BJ (cell line): ENCODE measurements around the gene ALDH8A1. TPM values are rescaled to one million over a fixed set of nuclear protein-coding genes. Genes with fewer than 3 reads are reported as not detected.

Source experiments
- CTCF ChIA-PET: fragments of 350-600 bp; formaldehyde crosslinking; extraction: SDS; loops from one replicate; lab custom pipeline; 2021; ENCODE audit warnings: antibody characterized with exemption, inconsistent platforms; lab: Yijun Ruan, JAX
- POLR2A ChIA-PET: fragments of 300-600 bp; sonication (Branson Sonifier 250); formaldehyde crosslinking; extraction: SDS; loops from one replicate; lab custom pipeline; 2021; ENCODE audit warnings: antibody characterized with exemption; lab: Charles Lee
- DNase-seq: peaks from one replicate; pipeline ENCODE4 v3.0.0-alpha.2; 2011; ENCODE audit warnings: low read depth
- H3K27me3 ChIP-seq: 2 replicates; pipeline ENCODE4 v1.6.0; 2011; ENCODE audit warnings: low read length; ENCODE audit not compliant: control insufficient read depth, insufficient read depth
- H3K36me3 ChIP-seq: 2 replicates; pipeline ENCODE4 v1.5.1; 2011; ENCODE audit warnings: low read length; ENCODE audit not compliant: control insufficient read depth, insufficient read depth
- H3K4me3 ChIP-seq: 2 replicates; pipeline ENCODE4 v1.5.1; 2011; ENCODE audit warnings: low read depth, mild to moderate bottlenecking, control low read depth, low read length
- CTCF ChIP-seq: IDR thresholded peaks from 2 replicates; pipeline ENCODE4 v1.5.1; 2011; ENCODE audit warnings: low read depth, mild to moderate bottlenecking, control low read depth, inconsistent platforms, low read length, moderate library complexity; ENCODE audit not compliant: insufficient read depth
- polyA plus RNA-seq: library from polyadenylated mRNA; depleted of rRNA; stranded (reverse); fragments of >200 nt; gene quantifications from 2 replicates; pipeline ENCODE4 v1.2.3, GENCODE V29; 2011

The ALDH8A1 gene
- polyA plus RNA-seq, 1 experiment: 0.50 TPM

- no peaks in the 10 kb centered on the region for H3K36me3 ChIP-seq
- POLR2A ChIA-PET: interaction anchor here (0.5 kb wide), 1 partner anchor 80 kb away, joined by 13 read pairs; no protein-coding TSS in a partner anchor
- CTCF ChIA-PET: interaction anchor here (0.9 kb wide), 1 partner anchor 13 kb away, joined by 4 read pairs; no protein-coding TSS in a partner anchor
- H3K27me3 ChIP-seq: no peaks in the 10 kb centered on the region
- no peak overlapping the region for H3K4me3 ChIP-seq
- no peak for TF ChIP-seq CTCF
- DNase-seq: peak; percentile 20
Observed at GRCh38 chr6:134888316-134888715, 61.6 kb downstream of the ALDH8A1 start.

- Histone ChIP-seq H3K4me3 (no peak overlapping the region), H3K27me3 (no peaks in the 10 kb centered on the region), H3K36me3 (no peaks in the 10 kb centered on the region)
- no peak for DNase-seq
- POLR2A ChIA-PET: no interaction called here
- TF ChIP-seq CTCF: no peak
- CTCF ChIA-PET: no interaction called here
Observed at GRCh38 chr6:134884752-134885151, 65.1 kb downstream of the ALDH8A1 start.

- TF ChIP-seq CTCF: no peak
- no peaks in the 10 kb centered on the region for H3K36me3 ChIP-seq
- no peak overlapping the region for H3K4me3 ChIP-seq
- CTCF ChIA-PET: interaction anchor here (0.9 to 4.1 kb wide), 13 partner anchors 12 to 772 kb away, joined by 3 to 26 read pairs (median 6); no protein-coding TSS in a partner anchor
- POLR2A ChIA-PET: no interaction called here
- DNase-seq: no peak
- no peaks in the 10 kb centered on the region for H3K27me3 ChIP-seq
Observed at GRCh38 chr6:134883314-134883713, 66.6 kb downstream of the ALDH8A1 start.

- Histone ChIP-seq H3K36me3 (no peaks in the 10 kb centered on the region), H3K27me3 (no peaks in the 10 kb centered on the region), H3K4me3 (no peak overlapping the region)
- POLR2A ChIA-PET: no interaction called here
- peak; percentile 83 for TF ChIP-seq CTCF
- CTCF ChIA-PET: interaction anchor here (0.6 to 4.1 kb wide), 20 partner anchors 9 to 771 kb away, joined by 3 to 26 read pairs (median 5); no protein-coding TSS in a partner anchor
- no peak for DNase-seq
Observed at GRCh38 chr6:134882426-134883038, 67.4 kb downstream of the ALDH8A1 start.

- ChIA-PET CTCF (interaction anchor here (0.8 to 4.1 kb wide), 7 partner anchors 15 to 757 kb away, joined by 3 to 26 read pairs (median 7); no protein-coding TSS in a partner anchor), POLR2A (interaction anchor here (0.8 to 0.9 kb wide), 2 partner anchors 28 to 735 kb away, joined by 4 to 7 read pairs; no protein-coding TSS in a partner anchor)
- Histone ChIP-seq H3K4me3 (no peak overlapping the region), H3K36me3 (no peaks in the 10 kb centered on the region), H3K27me3 (no peaks in the 10 kb centered on the region)
- TF ChIP-seq CTCF: no peak
- peak; percentile 52 for DNase-seq
Observed at GRCh38 chr6:134880487-134881190, 69.3 kb downstream of the ALDH8A1 start.
